ENCODE results near the gene VAMP4.

DNA sequence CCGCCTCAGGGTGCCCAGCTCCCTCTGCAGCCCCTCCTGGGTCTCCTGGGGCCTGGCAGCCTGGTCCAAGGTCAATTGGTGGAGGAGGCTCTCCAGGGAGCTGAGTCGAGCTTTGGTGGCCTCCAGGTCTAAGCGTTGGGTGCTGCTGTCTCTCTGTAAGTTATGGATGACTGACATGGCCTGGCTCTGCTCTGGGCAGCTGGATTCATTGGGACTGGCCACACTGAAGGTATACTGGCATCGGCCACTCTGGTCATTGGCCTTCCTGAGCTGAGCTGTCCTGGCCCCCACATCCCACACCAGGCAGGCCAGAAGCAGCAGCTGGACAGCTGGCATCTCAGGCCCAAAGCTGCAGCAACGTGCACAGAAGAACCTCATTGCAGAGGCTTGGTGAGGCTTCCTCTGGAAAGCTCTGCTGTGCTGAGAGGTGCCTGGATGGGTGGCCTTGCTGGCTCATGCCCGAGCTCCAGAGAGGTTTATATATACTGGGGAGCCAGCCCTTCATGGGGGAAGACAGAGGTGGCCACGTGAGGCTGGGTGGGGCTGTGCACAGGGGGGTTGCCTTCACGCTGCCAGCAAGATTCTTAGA is 89.5 kb downstream of the VAMP4 start, which contains the start of gene MYOC:
- TF ChIP-seq, protein P1, sequence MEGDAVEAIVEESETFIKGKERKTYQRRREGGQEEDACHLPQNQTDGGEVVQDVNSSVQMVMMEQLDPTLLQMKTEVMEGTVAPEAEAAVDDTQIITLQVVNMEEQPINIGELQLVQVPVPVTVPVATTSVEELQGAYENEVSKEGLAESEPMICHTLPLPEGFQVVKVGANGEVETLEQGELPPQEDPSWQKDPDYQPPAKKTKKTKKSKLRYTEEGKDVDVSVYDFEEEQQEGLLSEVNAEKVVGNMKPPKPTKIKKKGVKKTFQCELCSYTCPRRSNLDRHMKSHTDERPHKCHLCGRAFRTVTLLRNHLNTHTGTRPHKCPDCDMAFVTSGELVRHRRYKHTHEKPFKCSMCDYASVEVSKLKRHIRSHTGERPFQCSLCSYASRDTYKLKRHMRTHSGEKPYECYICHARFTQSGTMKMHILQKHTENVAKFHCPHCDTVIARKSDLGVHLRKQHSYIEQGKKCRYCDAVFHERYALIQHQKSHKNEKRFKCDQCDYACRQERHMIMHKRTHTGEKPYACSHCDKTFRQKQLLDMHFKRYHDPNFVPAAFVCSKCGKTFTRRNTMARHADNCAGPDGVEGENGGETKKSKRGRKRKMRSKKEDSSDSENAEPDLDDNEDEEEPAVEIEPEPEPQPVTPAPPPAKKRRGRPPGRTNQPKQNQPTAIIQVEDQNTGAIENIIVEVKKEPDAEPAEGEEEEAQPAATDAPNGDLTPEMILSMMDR (IDR thresholded peaks at IDR 0.05): no peak
- no peak for TF ChIP-seq POLR2A (IDR thresholded peaks at IDR 0.05)
